GM12892 (cell line): ENCODE data around the gene PRDM15.

Experiments used
- POLR2A ChIP-seq: IDR thresholded peaks from 2 replicates; pipeline ENCODE4 v1.6.1; 2011; ENCODE audit warnings: low read depth, low read length, control low read depth
- POLR2AphosphoS5 ChIP-seq: IDR thresholded peaks from 2 replicates; pipeline ENCODE4 v1.6.1; 2011; ENCODE audit warnings: low read depth, low read length, control low read depth

DNA sequence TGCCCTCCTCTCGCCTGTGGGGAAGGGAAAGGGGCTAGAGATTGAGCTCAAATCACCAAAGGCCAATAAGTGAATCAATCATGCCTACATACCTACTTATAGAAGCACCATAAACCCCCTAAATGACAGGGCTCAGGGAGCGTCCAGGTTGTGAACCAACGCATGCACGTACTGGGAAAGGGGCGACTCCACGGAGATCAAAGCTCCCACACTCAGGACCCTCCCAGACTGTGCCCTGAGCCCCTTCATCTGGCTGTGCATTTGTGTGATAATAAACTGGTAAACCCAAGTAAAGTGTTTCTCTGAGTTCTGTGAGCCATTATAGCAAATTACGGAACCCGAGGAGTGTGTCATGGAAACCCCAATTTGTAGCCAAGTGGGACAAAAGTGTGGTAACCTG, 23.8 kb upstream of the PRDM15 start:
- TF ChIP-seq POLR2AphosphoS5, result no peak
- TF ChIP-seq POLR2A, result no peak
